Raji (cell line): ENCODE data around the gene B3GALNT2.

Experiments used
- POLR2A ChIP-seq: IDR thresholded peaks from 2 replicates; pipeline ENCODE4 v1.6.1; 2011; ENCODE audit warnings: low read depth, low read length, control low read depth; ENCODE audit not compliant: insufficient read depth

Gene B3GALNT2

GRCh38 chr1:235504122-235504493, at the start of gene B3GALNT2:
B3GALNT2 (minus strand) TSS chr1:235504452; CDS start chr1:235504252, 200 bp downstream.
- TF ChIP-seq POLR2A: peak; percentile 89

- TF ChIP-seq POLR2A: no peak
These were observed 48.9 kb upstream of the B3GALNT2 start for GRCh38 chr1:235553112-235553551.

GRCh38 chr1:235552146-235552716, 48.0 kb upstream of the B3GALNT2 start:
- TF ChIP-seq POLR2A: no peak

- TF ChIP-seq POLR2A: no peak
These were observed 45.3 kb upstream of the B3GALNT2 start for GRCh38 chr1:235549351-235550139.

GRCh38 chr1:235545292-235545930, 41.2 kb upstream of the B3GALNT2 start:
- TF ChIP-seq POLR2A: no peak

GRCh38 chr1:235533476-235534168, 29.4 kb upstream of the B3GALNT2 start:
- TF ChIP-seq POLR2A: no peak

- TF ChIP-seq POLR2A: no peak
These were observed 28.1 kb upstream of the B3GALNT2 start for GRCh38 chr1:235532360-235532759.

GRCh38 chr1:235527196-235527814, 23.1 kb upstream of the B3GALNT2 start:
- no peak for TF ChIP-seq POLR2A

- no peak for TF ChIP-seq POLR2A
These were observed 21.1 kb upstream of the B3GALNT2 start for GRCh38 chr1:235525314-235525713.

GRCh38 chr1:235516862-235517446, 12.7 kb upstream of the B3GALNT2 start:
- TF ChIP-seq POLR2A: no peak

- TF ChIP-seq POLR2A: no peak
These were observed 11.7 kb upstream of the B3GALNT2 start for GRCh38 chr1:235515844-235516512.

GRCh38 chr1:235513495-235514366, 9.5 kb upstream of the B3GALNT2 start:
- TF ChIP-seq POLR2A: no peak

GRCh38 chr1:235511470-235512240, 7.4 kb upstream of the B3GALNT2 start:
- TF ChIP-seq POLR2A: no peak

GRCh38 chr1:235510823-235511222, 6.6 kb upstream of the B3GALNT2 start:
- TF ChIP-seq POLR2A: no peak
